Fibroblast of skin of left biceps (primary cell): Measurements from ENCODE around the gene INPP5D.
"Not testable (repeated sequence)": the region's sequence is repeated elsewhere in the genome, so short reads cannot be mapped to it uniquely, and the experiment has no call there.

Source experiments
- DNase-seq, 2 experiments: peaks; one replicate each; pipeline ENCODE4 v3.0.0-alpha.2; 2013; ENCODE audit warnings: low read depth in 2 of 2

Gene INPP5D

DNA sequence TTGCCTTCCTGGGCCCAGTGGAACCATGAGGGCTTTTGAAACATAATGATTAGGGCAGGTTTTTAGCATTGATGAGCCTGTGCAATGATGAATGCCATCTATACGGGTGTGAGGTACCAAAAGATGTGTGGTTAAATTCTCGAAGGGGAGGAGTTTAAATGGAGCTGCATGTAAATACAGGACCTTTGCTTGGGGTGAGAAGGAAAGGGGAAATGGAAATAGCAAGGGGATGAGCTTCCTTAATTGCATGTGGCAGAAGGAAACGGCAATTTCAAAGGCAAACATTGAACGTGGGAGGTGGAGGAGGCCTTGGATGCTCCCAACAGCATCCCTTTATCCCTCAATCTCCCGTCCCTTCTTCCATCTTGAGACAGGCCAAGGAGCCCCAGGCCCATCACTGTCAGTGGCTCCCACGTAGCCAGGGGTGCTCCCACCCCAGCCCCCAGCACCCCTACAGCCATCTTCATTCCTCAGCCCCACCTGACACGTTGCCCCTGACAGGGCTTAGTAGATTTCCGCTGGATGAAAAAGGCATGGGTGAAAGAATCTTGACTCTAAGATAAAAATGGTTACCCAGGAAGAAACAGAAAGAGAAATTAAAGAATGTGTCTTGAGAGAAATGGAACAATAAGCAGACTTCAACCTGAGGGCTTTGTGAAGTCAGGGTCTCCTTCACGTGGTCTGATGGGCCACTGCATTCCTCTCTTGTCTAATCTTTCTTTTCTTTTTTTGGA lies 32.5 kb downstream of the INPP5D start:
- no peak for DNase-seq

DNA sequence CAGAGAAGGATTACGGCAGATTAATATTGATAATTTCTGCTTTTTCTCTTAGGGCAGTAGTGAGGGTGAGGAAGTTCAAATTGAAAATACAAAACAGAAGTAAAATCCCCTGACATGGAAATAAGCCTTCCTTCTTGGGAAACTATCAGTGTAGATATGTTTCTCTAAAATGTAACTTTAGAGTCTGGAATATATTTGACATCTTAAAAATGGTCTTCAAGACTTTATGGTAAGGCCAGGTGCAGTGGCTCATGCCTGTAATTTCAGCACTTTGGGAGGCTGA lies 33.0 kb downstream of the INPP5D start:
- no peak for DNase-seq

DNA sequence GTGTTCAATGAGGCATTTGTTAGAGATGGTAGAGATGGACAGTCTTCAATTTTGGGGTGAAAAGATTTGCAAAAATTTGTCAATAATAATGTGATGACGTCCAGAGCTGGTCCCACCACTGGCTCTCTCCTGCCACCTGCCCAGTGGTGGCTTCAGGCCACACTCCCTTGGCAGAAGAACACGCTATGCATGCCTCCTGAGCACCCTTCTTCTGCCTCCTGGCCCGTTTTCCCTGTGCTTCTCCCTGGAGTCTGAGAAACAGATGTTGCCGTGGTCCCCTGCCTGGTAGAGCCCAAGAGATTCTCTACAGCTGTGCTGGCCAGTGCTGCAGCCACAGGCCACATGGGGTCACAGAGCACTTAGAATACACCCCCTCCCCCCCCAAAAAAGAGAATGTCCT lies 33.6 kb downstream of the INPP5D start:
- no peak for DNase-seq

GRCh38 chr2:233094614-233095013 lies 34.5 kb downstream of the INPP5D start:
- no peak for DNase-seq

DNA sequence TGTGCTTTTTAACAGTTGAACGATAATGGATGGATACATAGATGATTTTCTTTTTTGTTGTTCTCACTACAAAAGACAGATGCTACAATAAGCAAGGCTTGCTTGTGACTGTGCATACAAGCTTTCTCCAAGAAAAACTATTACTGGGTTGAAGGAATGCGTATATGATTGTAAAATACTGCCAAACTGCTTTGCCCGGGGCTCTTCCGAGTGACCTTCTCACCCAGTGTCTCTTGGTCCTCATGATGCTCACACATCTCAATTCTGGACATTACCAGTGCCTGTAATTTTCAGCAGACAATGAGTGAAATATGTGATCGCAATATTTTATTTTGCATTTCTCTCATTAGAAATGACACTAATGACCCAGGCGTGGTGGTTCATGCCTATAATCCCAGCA lies 35.9 kb downstream of the INPP5D start:
- DNase-seq, result no peak

DNA sequence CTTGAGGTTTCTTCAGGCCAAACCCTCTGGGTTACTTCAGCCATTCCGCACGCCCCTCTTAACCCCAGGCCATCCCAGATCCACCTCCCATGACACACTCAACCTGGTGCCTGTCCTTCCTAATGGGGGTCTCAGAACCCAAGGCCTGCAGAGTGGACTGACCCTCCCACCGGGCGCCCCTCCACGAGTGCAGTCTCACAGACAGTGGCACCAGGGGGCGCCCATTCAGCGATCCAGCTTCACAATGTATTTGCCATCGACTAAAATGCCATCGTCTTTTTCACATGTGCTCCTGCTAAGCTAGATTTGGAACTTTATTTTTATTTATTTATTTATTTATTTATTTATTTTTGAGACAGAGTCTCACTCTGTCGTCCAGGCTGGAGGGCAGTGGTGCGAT lies 38.5 kb downstream of the INPP5D start:
- no peak for DNase-seq

- DNase-seq, result not testable (repeated sequence)
These were observed 39.7 kb downstream of the INPP5D start for GRCh38 chr2:233099820-233100191.

DNA sequence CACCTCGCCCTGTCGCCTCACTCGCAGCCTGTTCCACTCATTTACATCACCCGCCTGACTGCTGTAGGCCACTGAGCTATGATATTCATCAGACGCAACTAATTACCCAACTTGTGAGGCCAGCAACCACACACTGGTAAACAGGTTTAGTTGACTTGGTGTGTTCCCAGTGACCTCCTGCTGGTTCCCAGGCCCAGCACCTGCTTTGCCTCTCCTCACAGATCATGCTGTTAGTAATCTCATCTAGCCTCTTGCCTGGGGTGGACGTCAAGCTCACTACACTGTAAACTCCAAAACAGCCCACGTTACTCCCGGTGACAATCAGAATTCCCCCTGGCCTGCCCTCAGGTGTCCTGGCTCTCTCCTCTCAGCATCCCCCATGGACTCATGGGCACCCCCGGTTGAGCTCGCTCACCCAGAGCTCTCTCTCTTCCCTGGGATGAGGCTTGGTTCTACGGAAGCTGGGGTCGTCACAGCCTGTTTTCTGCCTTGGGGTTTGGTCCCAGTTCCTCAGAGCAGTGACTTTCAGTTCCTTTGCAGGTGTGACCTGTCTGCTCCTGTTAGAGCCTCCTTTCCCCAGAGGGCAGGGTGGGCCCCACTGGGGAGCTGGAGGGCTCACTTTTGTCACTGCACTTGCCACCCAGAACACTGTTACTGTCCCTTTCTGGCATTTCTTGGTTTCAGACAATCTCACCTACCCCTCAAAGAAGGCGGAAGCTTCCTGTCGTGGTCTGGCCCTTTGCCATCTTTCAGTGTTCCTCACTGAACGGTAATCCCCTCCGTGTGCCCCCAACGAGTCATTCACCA lies 40.3 kb downstream of the INPP5D start:
- DNase-seq, result no peak

- DNase-seq, result no peak
These were observed 41.0 kb downstream of the INPP5D start for GRCh38 chr2:233101141-233101540.

DNA sequence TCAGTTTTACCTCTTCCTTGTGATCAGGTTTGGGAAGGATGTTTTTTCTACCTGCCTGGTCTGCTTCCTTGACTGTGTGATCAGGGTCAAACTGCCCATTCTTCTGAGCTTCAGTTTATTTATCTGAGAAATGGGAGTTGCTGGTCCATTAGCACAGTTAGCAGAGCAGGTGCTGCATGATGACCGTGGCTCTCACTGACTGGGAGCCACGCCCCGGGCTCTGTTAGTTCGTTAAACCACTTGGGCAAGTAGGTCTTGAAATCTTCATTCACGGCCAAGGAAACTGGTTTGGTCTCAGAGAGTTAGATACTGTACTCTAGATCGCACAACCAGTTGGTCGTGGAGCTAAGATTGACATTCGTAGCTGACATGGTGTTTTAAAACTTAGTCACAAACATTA lies 41.7 kb downstream of the INPP5D start:
- no peak for DNase-seq

- DNase-seq, result no peak
These were observed 45.2 kb downstream of the INPP5D start for GRCh38 chr2:233105156-233105895.

DNA sequence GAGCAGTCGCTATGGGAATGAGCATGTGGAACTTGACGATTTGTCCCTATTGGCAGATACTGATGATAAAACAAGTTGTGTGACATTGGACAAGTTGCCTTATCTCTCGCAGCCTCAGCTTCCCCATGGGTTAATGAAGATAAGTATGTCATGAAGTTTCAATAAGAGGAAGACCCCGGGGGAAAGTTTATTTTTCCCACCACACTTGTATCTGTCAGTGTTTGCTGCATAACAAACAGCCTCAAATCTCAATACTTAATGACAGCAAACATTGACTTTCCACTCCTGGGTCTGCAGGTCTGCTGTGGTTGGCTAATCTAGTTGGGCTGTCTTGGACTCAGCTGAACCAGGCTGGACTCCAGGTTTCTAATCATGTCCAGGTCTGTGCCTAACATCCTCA lies 45.8 kb downstream of the INPP5D start:
- DNase-seq, result no peak

- DNase-seq, result no peak
These were observed 46.9 kb downstream of the INPP5D start for GRCh38 chr2:233107011-233107410.

GRCh38 chr2:233107831-233108300 lies 47.7 kb downstream of the INPP5D start:
- DNase-seq, result no peak

DNA sequence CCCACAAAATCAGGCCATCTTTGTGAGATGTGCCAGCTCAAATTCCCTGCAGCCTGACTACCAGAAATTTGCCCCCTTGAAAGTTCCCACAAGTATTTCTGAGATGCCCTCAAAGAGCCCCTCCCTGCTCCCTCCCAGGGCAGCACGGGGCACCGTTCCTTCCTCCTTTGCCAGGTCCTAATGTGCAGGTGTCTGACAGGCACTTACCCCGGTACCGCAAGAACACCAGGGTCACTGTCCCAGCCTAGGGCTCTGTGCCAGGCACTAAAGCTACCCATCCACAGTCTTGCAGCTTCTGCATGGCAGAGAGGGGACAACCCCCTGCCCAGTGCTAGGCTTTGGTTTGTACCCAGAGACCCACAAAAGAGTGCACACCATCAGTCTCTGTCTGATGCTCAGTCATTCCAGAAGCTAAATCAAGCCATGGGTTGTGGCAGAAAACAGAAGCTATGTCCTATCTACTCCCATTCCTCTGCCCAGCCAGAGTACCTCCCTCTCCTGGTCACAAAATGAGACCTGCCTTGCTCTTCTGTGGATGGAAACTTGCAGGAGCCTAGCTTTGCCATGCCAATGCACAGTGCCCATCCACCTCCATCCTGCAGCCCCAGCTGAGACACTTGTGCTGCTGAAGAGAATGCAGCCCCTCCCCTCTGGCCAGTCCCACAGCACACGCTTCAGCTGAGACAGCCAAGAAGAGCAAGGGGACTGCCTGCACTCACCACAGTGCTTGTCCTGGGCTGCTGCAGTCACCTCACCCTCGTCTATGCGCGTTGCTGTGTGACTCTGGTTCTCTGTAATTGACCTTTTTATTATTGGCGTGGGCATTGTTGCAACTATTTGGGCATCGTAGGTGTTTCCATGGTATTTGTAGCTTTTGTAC lies 48.7 kb downstream of the INPP5D start:
- no peak for DNase-seq

DNA sequence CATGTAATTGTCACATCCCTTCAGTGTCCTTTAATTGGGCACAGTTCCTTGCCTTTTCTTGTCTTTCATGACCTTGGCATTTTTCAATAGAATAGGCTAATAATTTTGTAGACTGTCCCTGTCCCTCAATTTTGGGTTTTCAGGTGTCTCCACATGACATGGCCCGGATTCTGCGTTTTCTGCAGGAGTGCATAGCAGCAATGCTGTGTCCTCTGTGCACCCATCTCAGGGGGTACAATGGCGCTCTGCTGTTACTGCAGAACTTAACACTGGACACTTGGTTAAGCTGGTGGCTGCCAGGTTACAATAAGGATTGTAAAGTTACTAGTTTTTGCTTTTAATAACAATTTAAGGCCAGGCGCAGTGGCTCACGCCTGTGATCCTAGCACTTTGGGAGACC lies 51.3 kb downstream of the INPP5D start:
- DNase-seq, result no peak

DNA sequence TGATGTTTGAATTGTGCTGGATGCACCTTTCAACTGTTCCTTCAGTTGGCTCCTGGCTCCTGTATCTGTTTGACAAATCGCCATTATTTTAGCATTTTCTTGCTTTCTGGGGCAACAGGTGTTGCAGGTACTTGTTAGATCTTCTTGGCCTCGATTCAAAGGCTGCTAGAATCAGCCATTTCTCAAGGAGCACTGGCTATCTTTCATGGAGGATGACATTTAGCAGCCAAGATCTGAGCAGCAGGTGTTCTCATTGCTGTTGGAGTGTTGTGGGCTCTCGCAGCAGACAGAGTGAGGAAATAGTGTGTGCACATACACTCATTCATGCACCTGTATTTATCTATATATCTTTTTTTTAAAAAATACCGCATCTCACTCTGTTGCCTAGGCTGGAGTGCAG lies 52.2 kb downstream of the INPP5D start:
- no peak for DNase-seq

GRCh38 chr2:233112776-233113452 lies 52.8 kb downstream of the INPP5D start:
- no peak for DNase-seq

DNA sequence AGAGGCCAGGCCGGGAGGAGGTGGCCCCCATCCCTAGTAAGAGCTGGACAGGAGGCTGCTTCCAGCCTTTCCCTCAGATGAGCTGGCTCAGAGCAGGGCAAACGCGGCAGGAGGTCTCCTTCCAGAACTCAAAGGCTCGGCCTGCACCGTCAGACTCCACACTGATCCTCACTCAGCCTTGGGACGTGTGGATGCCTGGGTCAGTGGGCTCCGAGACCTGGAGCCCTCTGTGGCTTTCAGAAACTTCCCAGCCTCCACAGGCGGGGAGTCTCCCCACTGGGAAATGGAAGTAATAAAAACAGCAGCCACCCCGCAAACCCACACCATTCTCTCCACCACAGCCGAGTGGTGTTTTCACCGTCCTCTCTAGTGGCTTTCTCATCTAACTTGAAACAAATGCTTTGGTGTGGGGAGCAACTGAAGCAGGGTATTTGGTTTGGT lies 54.3 kb downstream of the INPP5D start:
- DNase-seq, result no peak

DNA sequence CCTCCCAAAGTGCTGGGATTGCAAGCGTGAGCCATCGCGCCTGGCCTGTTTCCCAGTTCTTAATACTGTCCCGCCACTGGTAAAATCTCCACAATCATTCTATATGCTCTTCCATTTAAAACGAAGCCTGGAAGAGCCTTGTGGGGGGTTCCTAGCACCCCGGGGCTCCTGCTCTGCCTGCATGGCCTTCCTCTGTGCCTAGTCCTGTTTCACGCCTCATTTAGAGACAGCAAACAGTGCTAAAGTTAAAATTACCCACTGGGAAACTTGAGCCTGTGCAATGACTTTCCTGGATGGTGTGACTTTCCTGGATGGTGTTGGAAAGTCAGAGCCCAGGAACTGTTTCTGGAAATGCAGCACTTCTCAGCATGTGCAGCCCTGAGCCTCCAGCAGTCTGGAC lies 55.0 kb downstream of the INPP5D start:
- DNase-seq, result no peak

- no peak for DNase-seq
These were observed 55.6 kb downstream of the INPP5D start for GRCh38 chr2:233115741-233116140.
